GM10266 (cell line): ENCODE results near the gene GMDS.

Experiments used
- DNase-seq: peaks from one replicate; pipeline ENCODE4 v3.0.0; 2012; ENCODE audit errors: extremely low spot score
- CTCF ChIP-seq: IDR thresholded peaks from 2 replicates; pipeline ENCODE4 v1.5.1; 2012; ENCODE audit warnings: mild to moderate bottlenecking, low read depth; ENCODE audit not compliant: control insufficient read depth, insufficient read depth; ENCODE audit errors: missing control alignments

GMDS gene

DNA sequence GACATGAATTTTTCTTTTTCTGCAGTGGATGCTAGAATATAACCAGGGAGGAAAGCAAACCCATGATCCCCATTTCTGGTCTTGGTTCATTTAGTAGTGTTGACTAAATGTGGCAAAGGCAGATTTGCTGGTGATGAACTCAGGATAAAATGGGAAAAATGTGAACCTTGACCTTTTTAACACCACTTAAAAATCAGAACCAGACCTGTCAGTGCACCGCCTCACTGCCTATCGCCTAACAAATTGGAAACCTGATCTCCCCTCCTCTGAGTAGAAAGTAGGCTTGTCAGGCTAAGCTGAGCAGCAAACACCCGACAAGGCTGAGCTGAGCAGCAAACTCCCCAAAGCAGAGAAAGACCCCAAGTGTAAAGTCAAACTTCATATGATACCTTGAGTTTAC, 380.9 kb downstream of the GMDS start:
- no peak for TF ChIP-seq CTCF
- DNase-seq, result no peak

DNA sequence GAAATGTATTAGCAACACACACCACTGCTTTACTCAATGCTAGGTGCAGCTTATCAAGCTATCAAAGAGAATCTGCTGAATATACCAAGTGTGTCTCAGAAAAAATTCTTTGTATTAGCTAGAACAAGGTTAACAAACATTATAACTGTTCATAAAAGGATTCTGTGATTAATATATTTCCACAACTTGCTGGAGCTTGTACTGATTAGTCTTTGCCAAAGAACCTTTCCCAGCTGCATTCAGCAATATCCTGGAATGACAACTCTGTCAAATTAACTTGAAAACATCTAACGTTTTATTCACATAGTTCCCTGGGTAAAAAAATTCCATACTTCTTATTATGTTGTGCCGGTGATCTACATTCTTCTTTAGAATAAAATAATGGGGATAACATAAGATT, 383.0 kb downstream of the GMDS start:
- TF ChIP-seq CTCF, result no peak
- DNase-seq, result no peak

GRCh38 chr6:1860756-1861348, 384.6 kb downstream of the GMDS start:
- no peak for TF ChIP-seq CTCF
- peak; percentile 33 for DNase-seq

GRCh38 chr6:1858859-1859258, 386.5 kb downstream of the GMDS start:
- no peak for TF ChIP-seq CTCF
- no peak for DNase-seq

DNA sequence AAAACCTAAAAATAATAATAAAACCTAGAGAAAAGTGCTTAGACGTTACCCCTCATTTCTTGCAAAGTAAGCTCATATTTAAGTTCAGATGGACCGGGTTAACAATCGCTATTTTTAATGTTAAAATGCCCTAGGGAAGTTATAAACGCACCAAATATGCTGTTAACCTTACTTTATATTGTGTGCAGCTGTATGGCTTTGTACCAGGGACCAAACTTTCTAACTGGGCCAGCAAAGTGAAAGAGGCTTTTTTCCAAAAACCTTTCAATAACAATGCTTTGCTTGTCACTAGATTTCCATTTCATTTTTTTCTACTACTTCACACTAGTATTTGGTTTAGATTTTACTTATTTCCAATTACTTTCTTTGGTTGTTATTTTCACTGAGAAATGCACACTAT, 387.2 kb downstream of the GMDS start:
- TF ChIP-seq CTCF, result no peak
- DNase-seq, result no peak

- peak; percentile 17 for TF ChIP-seq CTCF
- peak; percentile 50 for DNase-seq
Measured at GRCh38 chr6:1856381-1856780, 389.0 kb downstream of the GMDS start.

DNA sequence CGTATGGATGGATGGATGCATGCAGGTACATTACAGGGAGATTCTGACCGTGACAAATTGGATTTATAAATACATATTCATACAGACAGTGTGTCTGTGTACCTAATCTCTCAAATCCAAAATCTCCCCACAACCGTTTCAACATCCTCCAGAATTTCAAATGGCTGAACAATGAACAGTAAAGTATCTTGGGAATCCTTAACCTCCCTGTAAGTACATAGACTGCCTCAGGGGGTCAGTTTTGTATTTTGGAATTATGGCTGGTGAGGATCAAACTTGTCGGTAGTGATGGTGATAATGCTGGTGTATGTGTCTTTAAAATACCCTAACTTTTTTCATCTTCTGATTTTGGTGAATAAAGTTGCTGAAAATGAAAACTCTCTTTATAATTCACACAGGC, 389.5 kb downstream of the GMDS start:
- no peak for TF ChIP-seq CTCF
- DNase-seq, result no peak
